C4-2B (cell line): ENCODE data around the gene LMNTD2.

Experiments
- ZFX ChIP-seq: fragments of 450-650 bp; IDR thresholded peaks from 2 replicates; pipeline ENCODE4 v1.6.1; 2017
- TF ChIP-seq, protein P1 (sequence below): fragments of 450-650 bp; conservative IDR thresholded peaks from 2 replicates; pipeline ENCODE4 v1.5.1; 2017; ENCODE audit warnings: mild to moderate bottlenecking

DNA sequence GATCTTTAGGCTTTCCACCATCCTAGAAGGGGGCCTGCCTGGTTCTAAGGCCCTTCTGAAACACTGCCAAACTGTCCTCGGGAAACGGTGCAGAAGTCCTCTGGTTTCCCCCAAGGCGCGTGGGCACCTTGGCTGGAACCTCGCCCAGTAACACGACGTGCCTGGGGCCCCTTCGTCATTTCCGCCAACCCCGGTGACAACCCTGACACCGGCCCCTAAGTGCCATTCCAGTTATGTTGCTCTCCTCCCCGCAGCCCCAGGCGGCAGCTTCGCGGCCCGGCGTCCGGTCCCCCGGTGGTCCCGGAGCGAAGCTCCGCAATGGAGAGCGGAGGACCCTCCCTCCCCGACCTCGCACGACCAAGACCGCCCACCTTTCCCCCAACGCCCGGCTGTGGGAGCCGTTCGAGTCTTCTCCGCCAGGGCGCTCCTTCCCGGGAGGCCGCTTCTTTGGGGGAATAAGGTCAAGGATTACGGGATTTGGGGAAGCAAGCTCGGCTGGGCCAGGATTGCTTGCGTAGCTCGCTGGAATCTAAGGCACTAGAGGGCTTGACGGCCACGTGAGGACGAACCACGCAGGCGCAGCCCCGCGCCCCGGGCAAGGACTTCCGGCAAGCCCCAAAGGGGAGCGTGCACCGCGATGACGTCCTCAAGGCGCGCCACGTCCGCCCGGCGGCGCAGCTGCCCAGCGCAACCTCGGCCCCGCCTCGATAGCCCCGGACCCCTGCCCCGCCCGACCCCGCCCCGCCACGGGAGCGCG lies 54.1 kb downstream of the LMNTD2 start:
- TF ChIP-seq, protein P1, sequence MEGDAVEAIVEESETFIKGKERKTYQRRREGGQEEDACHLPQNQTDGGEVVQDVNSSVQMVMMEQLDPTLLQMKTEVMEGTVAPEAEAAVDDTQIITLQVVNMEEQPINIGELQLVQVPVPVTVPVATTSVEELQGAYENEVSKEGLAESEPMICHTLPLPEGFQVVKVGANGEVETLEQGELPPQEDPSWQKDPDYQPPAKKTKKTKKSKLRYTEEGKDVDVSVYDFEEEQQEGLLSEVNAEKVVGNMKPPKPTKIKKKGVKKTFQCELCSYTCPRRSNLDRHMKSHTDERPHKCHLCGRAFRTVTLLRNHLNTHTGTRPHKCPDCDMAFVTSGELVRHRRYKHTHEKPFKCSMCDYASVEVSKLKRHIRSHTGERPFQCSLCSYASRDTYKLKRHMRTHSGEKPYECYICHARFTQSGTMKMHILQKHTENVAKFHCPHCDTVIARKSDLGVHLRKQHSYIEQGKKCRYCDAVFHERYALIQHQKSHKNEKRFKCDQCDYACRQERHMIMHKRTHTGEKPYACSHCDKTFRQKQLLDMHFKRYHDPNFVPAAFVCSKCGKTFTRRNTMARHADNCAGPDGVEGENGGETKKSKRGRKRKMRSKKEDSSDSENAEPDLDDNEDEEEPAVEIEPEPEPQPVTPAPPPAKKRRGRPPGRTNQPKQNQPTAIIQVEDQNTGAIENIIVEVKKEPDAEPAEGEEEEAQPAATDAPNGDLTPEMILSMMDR, result no peak
- no peak for TF ChIP-seq ZFX
